Measurements from ENCODE around the gene DCUN1D2.

DCUN1D2 gene

DNA sequence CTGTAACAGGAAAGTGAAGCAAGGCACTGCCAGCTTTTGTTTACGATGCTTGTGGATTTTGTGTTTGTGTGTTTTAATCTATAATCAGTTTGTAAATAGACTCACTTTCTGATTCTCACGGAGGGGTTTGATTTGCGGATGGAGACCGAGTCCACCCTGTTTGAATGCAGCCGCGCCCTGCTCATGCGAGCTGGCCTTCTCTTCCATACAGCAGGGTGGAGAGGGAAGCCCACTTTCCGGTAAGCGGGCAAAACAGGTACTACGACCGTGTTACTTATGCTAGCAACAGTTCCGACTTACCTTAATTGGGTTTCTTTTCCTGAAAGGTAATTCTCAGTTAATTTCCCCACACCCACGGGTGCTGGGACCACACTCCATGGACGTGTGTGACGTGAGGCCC is 70.3 kb downstream of the DCUN1D2 start:
- DNase-seq, result no peak

DNA sequence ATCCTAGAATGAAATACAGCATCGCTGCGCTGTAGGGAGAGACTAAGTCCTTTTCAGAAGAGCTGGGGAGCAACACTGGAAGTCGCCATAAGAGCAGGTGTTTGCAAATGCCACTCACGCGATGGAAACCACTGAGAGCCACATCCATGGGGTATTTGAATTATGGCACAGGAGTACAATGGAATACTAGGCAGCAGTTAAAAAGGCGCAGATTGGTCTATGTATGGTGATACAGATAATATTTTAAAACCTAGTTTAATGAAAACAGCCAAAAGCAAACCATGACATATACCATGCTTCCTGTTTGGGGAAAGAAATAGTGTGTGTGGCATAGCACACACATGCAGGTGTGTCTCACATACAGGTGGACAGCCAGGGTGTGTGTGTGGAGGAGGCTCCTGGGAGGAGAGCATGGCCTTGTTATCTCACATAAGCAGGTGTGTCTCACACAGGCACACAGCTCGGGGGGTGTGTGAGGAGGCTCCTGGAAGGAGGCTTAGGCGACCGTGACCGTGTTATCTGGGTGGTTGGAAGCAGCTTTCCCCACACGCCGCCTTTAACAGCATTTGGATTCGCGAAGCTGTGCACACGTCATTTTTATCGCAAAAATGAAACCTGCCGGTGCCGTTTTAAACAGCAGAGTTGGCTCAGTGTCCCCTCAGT is 70.8 kb downstream of the DCUN1D2 start:
- DNase-seq, result no peak

DNA sequence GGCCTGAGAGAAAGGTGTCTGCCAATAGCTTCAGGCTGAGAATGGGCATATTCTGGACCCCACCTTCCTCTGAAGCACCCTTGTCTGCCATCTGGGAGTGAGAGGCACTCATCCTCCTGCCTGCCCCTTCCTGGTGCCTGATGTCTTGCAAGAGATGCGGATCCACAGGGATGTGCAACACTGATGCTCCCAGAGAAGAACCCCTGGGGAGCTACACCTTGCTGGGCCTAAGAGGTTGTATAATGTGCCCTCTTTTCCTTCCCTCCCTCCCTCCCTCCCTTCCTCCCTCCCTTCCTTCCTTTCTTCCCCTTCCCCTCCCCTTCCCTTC is 71.8 kb downstream of the DCUN1D2 start:
- no peak for DNase-seq

DNA sequence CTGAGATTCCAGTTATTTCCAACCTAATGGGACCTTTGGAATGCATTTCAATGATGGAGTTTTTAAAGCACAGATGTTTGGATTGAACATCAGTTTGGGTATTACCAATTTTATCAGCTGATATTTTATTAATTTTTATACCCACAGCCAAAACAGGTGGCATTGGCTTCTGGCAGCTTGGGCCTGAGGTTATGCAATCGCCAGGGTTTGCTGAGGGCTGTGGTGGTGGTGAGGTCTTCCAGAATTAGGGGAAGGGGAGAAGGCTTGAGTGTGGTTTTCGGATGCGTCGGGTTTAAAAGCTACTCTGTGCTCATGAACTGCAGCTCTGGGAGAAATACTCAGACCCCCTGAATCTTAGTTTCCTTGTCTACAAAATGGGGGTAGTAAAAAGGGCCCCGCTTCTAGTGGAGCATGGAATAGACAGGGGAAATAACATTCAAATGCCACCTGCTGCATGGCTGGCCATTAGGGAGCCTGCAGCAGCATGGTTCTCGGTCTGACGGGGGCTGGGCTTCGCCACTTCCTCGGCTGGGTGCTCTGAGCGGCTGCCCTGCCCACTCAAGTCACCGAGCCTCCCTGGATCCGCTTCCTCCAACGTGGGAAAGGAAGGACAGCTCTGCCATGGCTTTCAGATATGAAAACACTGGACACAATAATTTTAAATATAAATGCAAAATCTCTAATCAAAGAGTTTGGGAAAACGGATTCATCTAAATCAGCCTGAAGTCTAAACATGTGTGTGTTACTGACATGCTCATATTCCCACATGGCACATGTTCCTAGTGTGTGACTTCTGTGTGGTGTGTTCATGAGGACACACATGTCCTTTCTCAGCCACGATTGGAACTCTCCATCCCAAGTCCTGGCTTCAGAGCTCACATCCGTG is 72.4 kb downstream of the DCUN1D2 start:
- no peak for DNase-seq

DNA sequence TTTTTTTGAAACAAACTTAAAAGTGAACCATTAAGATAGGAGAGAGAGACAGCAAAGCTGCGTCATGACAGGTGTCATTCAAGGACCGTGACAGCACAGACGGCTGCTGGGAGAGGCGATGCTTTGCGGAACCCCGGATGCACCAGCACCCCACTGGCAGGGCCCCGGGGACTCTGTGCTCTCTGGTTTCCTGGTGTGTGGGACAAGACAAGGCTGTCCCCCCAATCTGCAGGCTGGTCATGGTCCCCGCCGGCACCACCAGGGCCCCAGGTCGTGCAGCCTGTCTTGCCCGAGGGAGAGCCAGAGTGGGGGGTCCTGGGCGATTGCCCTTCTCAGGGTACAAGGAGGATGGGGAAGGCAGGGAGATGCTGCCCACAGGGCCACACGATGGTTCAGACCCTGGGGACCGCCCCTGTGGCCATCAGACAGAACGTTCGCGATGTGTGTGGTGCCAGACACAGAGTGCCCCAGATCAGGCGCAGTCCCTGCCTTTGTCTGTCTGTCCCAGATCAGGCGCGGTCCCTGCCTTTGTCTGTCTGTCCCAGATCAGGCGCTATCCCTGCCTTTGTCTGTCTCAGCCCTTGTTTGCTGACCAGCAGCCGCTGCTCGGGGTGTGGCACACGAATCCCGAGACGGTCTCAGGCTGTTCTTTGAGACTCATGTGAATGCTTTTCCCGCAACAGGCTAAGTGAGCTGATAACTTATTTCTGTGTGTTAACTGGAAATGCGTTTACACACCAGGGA is 73.3 kb downstream of the DCUN1D2 start:
- no peak for DNase-seq

DNA sequence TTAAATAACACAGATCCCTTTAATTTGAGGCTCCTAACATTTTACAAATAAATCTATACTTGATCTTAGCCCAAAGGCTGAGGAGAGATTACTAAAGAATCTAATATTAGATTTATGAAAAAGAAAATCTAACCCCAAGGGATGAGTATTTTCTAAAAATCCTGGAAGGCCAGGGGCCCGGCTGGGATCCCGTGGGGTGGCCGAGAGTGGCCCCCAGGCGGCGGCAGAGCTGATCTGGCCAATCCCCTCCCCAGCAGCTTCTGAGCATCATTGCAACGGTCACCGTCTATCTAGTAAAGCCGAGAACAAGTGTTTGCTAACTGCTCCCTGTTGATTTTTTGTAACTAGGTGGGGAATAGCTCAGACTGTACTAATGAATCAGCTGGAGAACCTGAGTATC is 74.7 kb downstream of the DCUN1D2 start:
- DNase-seq, result no peak

DNA sequence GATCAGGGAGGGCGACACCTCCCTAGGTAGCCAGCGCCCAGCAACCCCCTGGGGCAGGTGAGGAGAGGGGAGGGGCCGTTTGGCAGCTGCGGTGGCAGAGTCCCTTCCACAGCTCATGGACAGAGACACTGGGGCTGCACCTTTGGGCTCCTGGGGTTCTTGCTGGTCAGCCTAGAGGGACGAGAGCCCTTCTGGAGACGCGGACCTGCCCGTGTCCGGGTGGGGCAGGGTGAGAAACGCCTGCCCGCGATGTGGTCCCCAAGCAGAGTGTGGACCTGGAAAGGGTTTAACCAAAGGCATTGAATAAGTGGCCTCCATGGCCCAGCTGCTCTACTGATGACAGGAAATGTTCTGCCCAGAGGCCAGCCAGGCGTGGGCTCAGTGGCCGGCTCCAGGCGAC is 75.5 kb downstream of the DCUN1D2 start:
- DNase-seq, result no peak

DNA sequence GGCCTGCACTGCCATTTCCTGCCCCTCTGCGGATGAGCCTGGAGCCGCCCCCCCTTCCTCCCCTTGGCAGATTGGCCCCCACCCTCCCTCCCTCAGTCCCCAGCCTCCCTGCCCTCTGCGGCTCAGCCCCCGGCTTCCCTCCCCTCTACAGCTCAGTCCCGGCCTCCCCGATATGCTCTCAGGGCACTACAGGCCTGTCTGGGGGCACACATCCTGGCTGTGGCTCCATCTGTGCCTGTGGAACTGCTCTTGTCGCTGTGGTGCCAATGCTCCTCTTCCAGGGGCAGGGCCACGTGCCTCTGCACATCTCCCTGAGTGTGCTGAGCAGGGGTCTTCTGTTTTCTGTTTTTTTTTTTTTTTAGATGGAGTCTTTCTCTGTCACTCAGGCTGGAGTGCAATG is 76.2 kb downstream of the DCUN1D2 start:
- DNase-seq, result no peak

DNA sequence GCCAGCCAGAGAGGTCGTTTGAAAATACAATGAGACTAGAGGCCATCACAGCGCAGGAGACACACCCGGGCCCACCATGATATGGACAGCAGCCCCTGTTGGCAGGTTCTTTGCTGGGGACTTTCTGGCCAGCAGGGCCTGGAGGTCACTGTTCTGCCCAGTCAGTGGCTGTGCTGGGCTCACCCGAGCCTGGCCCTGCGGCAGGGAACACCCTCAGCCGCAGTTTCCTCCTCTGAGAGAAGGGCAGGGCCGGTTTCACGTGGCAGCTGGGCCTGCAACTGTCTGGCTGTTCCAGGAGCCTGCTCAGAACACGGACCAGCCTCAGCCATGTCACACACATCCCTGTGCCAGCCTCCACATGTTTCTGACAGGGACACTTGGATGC is 76.6 kb downstream of the DCUN1D2 start:
- no peak for DNase-seq

DNA sequence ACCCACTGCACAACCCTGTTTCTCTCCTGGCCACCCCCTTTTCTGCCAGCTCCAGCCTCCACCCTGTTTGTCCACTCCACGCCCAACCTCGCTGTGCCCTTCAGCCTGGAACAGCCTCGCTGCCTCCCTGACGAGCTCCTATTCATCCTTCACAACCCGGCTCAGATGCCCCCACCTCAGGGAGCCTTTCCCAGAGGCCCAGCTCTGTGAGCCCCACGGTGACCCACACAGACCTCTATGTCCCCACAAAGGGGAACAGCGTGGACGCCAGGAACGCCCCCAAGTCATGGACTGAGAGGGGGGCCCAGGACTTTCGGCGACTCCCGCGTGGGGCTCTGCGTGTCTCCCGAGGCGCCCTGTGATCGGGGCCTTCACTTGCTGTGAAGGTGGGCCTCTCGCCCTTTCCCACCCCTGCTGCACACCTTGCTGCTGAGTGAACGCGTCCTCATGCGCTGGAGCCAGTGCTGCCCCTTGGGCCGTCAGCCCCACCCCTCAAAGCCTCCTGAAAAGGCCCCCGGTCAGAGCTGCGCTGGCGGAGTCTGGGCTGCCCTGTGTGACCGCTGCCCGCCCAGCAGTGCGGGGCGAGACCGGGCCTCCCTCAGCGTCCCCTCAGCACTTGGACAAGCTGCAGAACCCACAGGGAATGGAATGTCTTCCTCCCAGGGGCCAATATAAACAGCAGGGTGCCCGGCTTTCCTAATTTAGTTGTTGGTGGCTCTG is 77.2 kb downstream of the DCUN1D2 start:
- DNase-seq, result no peak

DNA sequence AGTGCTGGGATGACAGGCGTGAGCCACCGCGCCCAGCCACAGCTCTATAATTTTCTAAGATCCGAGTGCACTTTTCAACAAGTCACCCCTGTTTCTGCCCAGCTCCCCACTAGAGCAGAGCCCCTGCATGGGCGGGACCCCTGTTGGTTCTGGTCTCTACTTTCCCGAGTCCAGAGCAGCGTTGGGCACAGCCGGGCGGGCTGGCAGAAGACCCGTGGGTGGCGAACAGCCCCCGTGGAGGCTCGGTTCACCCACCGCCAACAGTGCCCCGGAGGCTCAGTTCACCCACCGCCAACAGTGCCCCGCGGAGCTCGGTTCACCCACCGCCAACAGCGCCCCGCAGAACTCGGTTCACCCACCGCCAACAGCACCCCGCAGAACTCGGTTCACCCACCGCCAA is 78.1 kb downstream of the DCUN1D2 start:
- no peak for DNase-seq

DNA sequence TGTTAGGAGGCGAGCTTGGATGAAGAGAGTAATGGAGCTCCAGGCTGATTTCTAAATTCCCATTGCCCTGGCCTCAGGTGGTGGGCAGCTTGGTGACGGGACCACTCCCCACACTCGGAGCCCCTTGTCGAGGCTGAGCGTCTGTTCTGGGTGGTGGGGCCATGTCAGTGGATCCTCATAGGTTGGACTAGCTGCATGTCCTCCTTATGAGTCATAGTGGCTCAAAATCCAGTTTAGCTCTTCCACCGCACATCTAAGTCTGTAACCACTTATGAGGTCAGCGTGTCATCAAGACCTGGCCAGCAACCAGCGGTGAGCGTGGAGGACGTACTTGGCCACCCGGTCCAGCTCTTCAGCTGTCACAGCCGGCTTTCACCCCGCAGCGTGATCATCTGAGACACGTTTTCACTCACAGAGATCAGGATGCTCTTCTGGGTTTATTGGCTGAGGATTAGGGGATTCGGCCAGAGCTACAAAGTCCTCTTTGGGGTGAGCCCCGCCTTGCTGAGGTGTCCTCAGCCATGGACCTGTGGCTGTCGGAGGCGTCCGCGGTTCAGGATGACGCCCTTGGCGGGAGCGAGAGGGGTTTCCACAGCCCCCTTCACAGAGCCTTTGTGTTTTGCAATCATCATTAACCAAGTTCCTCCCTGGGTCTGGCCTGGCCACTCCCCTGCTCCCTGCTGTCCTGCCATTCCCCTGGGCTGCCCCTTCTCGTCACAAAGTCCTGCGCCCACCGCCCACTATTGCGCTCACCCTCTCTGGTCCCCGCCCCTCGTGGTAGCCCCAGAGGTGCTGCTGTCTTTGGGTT is 79.1 kb downstream of the DCUN1D2 start:
- no peak for DNase-seq

DNA sequence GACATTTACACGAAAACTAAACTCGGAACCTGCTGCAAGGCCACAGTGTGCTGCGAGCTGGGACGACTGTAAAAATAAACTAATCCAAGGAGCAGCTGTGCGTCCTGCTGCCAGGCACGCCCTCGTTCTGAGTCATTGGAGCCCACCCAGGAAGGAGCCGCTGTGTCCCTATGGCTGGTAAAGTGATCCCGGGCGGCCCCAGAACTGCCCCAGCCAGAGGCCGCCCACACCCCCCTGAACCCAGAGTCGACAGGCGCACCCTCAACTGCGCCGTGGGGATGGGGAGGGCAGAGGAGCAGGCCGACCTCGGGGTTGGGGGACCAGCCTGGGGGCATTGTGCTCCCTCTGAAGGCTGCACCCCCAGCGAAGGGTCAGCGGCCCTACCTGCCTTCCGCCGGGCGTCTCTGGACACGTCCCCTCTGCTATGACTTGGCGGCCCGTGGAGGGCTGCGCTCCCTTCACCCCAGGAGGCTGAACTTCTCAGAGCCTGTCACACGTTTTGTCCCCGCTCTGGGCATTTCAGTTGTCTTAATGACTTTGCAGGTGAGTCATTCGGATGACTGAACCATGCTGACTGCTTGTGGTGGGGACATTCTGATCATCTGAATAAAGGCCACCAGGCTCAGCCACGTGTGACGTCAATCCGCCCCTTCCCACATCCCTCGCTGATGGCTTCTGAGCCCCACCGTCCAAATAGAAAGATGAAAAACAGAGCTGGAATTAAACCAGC is 79.9 kb downstream of the DCUN1D2 start:
- no peak for DNase-seq

DNA sequence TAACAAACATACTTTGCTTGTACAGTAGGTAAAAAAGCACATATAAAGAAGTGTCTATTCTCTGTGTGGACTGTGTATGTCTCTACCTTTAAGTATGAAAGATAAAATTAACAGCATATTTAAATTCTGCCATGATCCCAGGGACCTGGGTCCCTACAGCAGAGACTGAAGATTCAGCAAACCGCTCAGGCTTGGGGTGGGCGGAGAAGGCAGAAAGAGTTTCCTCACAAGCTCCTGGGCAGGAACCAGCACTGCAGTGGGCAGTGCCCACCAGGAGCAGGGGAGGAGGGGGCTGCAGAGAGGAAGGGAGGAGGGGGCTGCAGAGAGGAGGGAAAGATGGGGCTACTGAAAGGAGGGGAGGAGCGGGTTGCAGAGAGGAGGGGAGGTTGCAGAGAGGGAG is 81.9 kb downstream of the DCUN1D2 start:
- no peak for DNase-seq

DNA sequence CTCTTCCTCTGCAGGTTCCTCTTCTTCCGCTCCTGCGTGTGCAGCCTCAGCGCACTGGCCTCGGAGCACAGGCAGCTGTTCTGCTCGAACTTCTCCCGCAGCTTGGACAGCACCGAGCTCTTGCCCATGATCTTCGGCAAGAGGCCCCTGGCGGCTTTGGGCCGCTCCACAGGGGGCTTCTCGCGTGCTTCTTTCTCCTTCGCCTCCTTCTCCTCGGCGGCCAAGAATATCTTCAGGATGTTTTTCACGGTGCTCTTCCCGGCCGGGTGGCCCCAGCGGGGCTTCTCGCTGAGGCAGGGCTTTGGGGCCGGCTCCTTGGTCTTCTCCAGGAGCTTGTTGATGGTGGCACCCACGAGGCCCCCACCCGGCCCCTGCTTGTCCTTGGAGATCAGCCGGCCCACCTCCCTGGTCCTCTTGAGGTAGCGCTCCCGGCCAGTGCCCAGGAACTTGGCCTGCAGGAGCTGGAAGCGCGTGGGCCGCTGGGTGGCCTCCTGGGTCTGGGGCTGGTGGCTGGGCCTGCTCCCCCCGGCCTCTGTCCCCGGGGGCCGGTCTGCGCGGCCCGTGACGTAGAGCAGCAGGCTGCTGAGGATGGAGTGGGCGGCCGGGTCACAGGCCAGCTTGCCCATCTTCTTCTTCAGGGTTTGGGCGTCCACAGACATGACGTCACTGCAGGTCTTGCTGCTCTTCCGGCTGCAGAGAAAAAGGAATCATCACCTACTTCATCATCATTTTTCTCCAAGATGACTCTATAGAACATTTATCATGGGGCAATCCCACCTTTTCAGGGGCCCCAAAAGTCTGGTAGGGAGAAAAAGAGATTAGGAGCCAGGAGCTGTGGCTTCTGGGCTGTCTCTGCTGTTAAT is 82.7 kb downstream of the DCUN1D2 start:
- DNase-seq, result no peak

DNA sequence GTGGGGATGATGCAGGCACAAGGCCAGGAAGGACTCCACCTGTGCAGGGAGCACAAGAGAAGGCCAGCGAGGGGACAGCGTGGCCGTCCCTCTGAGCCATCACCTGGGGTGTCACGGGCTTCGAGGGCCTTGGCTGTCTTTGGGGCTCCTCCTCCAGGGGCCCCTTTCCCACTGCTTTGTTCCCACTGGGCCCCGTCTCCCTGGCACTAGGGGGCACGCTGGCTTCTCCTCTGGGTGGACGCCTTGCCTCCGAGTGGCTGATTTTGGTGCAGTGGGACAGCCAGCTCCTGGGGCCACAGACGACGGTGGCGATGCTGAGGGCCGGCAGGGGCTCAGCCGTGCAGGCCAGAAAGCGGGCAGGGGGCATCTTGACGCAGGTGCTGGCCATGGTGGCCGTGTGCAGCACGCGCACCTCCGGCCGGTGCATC is 83.4 kb downstream of the DCUN1D2 start:
- DNase-seq, result no peak

DNA sequence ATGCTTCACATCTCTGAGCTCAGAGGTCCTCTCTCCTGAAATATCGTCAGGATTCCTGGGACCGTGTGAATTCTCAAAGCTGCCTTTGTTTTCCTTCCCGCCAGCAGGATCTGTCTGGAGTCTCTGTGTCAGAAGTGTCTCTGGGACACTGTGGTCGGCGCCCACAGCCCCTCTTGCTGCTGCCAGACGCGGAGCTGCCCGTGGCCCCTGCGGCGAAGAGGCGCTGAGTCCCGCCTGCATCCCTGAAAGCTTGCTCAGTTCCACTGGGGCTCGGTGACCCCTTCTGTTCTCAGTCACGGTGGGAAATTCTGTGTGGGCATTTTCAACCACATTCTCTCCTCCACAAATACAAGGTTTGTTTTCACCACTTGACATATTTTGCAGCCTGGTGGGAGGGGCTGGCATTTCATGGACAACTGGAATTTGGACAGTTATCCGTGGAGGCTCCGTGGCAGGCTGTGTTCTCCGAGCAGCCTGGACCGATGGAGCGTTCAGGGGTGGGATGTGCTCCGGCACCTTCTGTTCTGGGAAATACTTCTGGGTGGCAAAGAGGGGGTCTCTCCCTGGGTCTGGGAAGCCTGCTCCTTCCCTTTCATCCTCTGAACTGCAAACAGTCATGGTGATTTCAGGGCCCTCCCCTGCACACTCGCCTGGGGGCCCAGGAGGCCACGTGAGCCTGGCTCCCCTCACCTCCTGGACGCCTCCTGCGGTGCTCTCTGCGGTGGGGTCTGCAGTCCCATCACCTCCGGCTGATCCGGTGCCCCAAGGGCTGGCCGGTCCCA is 84.0 kb downstream of the DCUN1D2 start:
- no peak for DNase-seq

Measured in NCI-H510A treated with DMSO at 0.1 percent for 48 hours (cell line).